Measurements from ENCODE around the gene PCDHGA4.

- TF ChIP-seq CTCF (IDR thresholded peaks at IDR 0.05; ENCODE audit: low read depth, low read length) (no peak), EZH2phosphoT487 (IDR thresholded peaks at IDR 0.05; ENCODE audit: low read depth) (no peak)
Measured at GRCh38 chr5:141322261-141322660, 32.6 kb upstream of the PCDHGA4 start.

Measured in OCI-LY3 (cell line).